Esophagus muscularis mucosa (tissue), 4 donors: Measurements from ENCODE around the gene KIRREL3. TPM values are rescaled to one million over a fixed set of nuclear protein-coding genes. Genes with fewer than 3 reads are reported as not detected.

ENCODE experiments used
- DNase-seq: peaks from one replicate; pipeline ENCODE4 v3.0.0-alpha.2; 2017; ENCODE audit errors: extremely low spot score
- H3K27ac ChIP-seq, 4 donors: fragments of 200-600 bp; sonication (generic); replicated peaks in 1 of 4; 1 replicate in 3 of 4; 2 replicates in 1 of 4; pipeline ENCODE4 v1.5.1; 2016 to 2019; ENCODE audit warnings: mild to moderate bottlenecking in 1 of 4
- H3K27me3 ChIP-seq, 4 donors: fragments of 200-600 bp; sonication (generic); one replicate each; pipeline versions ENCODE4 v1.5.1 to v1.6.0; 2016 to 2019
- H3K36me3 ChIP-seq, 4 donors: fragments of 200-600 bp; sonication (generic); one replicate each; pipeline ENCODE4 v1.5.1; 2016 to 2019
- H3K4me1 ChIP-seq, 4 donors: fragments of 200-600 bp; sonication (generic); one replicate each; pipeline ENCODE4 v1.5.1; 2016 to 2019
- H3K4me3 ChIP-seq, 4 donors: fragments of 200-600 bp; sonication (generic); 1 replicate in 2 of 4; 2 replicates in 2 of 4; pipeline ENCODE4 v1.5.1; 2016 to 2019; ENCODE audit warnings: mild to moderate bottlenecking in 4 of 4, moderate library complexity in 1 of 4
- H3K9me3 ChIP-seq, 4 donors: fragments of 200-600 bp; sonication (generic); 1 replicate in 3 of 4; 2 replicates in 1 of 4; pipeline ENCODE4 v1.5.1; 2016 to 2019
- EP300 ChIP-seq: sonication (generic); formaldehyde crosslinking; IDR thresholded peaks from one replicate; pipeline ENCODE4 v1.6.1; 2017; ENCODE audit warnings: antibody characterized with exemption
- POLR2A ChIP-seq: fragments of 450-650 bp; IDR thresholded peaks from one replicate; pipeline ENCODE4 v1.6.1; 2017; ENCODE audit warnings: antibody characterized with exemption, moderate library complexity, mild to moderate bottlenecking, low read depth
- POLR2AphosphoS5 ChIP-seq, 2 donors: sonication (generic); formaldehyde crosslinking; IDR thresholded peaks; one replicate each; pipeline ENCODE4 v1.6.1; 2017; ENCODE audit warnings: antibody characterized with exemption in 2 of 2
- whole genome bisulfite sequencing: methylation state at CpG from one replicate; pipeline ENCODE4 v1.1.5; 2018; 5-methylcytosine and 5-hydroxymethylcytosine counted together
- intact Hi-C: fragments of 100-400 bp; cut with DNase I; formaldehyde crosslinking; loops from one replicate; pipeline ENCODE4 v1.15.1; 2023
- total RNA-seq, 4 donors: library from RNA; depleted of rRNA; stranded (reverse); fragments of >200 nt; gene quantifications; one replicate each; pipeline versions ENCODE4 v1.1.0 to v1.2.1, GENCODE V29; 2016
- TF ChIP-seq, protein P1 (sequence below), 3 experiments: fragments of 200-600 bp in 2 of 3; fragments of 450-650 bp in 1 of 3; sonication (generic) in 2 of 3; IDR thresholded peaks; one replicate each; pipeline ENCODE4 v1.5.1; 2017 to 2019; ENCODE audit warnings: antibody characterized with exemption in 3 of 3, mild to moderate bottlenecking in 2 of 3, moderate library complexity in 1 of 3

The KIRREL3 gene
- total RNA-seq, 4 donors from 2014 or later, result 1.7 to 6.5 (median 3.1) TPM

DNA sequence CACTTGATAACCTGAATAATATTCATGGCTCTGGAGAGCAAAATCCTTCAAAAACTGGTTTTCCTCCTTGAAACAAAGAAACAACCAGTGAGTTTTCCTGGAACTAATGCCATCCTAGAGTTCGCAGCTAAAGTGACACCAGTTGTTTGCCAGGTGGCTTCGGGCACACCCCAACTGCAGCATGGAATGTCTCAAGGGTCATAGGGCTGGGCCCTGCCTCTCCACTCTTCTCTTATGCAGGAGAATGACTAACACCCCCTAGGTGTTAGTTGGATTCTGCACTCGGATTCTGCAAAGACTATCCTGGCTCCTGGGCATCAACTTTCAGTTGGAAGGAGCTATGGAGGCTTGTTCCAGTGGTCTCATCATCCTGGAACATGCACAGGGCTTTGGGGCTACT, 98.8 kb downstream of the KIRREL3 start:
- Histone ChIP-seq H3K36me3 (no peaks in the 10 kb centered on the region), H3K27me3 (peaks cover 0 to 9% (median 0%) of the 10 kb centered on the region in 4 donors), H3K4me1 (no peaks in the 10 kb centered on the region), H3K27ac (no peak overlapping the region), H3K9me3 (peaks cover 0 to 5% (median 0%) of the 10 kb centered on the region in 4 donors), H3K4me3 (no peak overlapping the region)
- intact Hi-C loops, result no loop called here
- DNase-seq, result no peak
- TF ChIP-seq EP300, result no peak
- TF ChIP-seq POLR2A, result no peak
- TF ChIP-seq, protein P1, sequence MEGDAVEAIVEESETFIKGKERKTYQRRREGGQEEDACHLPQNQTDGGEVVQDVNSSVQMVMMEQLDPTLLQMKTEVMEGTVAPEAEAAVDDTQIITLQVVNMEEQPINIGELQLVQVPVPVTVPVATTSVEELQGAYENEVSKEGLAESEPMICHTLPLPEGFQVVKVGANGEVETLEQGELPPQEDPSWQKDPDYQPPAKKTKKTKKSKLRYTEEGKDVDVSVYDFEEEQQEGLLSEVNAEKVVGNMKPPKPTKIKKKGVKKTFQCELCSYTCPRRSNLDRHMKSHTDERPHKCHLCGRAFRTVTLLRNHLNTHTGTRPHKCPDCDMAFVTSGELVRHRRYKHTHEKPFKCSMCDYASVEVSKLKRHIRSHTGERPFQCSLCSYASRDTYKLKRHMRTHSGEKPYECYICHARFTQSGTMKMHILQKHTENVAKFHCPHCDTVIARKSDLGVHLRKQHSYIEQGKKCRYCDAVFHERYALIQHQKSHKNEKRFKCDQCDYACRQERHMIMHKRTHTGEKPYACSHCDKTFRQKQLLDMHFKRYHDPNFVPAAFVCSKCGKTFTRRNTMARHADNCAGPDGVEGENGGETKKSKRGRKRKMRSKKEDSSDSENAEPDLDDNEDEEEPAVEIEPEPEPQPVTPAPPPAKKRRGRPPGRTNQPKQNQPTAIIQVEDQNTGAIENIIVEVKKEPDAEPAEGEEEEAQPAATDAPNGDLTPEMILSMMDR (IDR thresholded peaks at IDR 0.05), result no peak
- no peak for TF ChIP-seq POLR2AphosphoS5 (IDR thresholded peaks at IDR 0.05)
- WGBS, result 54% methylated on average over 3 of the region's 3 CpGs

DNA sequence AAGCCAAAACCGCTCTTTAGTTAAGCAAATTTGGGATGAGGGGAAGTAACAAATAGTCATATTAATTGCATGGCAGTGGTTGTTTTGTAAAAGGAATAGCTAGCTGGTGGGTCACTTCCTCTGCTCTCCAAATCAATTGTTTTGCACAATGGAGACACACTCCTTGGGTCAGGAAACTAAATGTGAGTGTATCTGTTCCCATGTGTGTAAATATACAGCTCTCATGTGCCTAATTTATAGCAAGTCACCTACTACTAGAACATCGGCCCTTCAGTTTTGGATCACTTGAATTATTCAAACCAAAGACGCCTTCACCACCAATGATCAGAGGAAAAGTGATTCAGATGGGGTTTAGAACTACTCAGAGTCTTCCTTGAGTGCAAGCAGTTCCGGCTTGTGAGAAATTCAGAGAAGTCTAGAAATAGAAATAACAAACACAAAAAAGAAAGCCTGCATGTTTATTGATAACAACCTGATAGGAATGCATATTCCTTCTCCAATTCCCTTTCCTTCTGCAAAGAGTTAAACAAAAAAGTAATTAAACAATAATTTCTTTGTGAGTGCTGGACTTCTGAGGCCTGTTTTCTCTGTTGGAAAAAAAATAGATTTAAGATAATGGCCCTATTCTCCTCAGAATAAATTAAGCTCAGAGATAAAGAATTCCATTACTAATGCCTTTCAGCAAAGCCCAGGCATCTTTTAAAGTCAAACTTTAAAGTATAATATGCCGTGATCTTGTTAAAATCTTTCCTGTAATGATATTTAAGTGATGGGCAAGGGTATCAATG, 100.4 kb downstream of the KIRREL3 start:
- 73% methylated on average over 5 of the region's 5 CpGs for WGBS
- intact Hi-C loops, result no loop called here
- TF ChIP-seq, protein P1 (IDR thresholded peaks at IDR 0.05), result no peak
- TF ChIP-seq EP300 (no peak), POLR2AphosphoS5 (IDR thresholded peaks at IDR 0.05) (no peak), POLR2A (no peak)
- Histone ChIP-seq H3K27ac (no peak overlapping the region), H3K36me3 (no peaks in the 10 kb centered on the region), H3K4me3 (no peak overlapping the region), H3K9me3 (peaks cover 0 to 9% (median 6%) of the 10 kb centered on the region in 4 donors), H3K27me3 (peaks cover 0 to 9% (median 0%) of the 10 kb centered on the region in 4 donors), H3K4me1 (no peaks in the 10 kb centered on the region)
- no peak for DNase-seq

DNA sequence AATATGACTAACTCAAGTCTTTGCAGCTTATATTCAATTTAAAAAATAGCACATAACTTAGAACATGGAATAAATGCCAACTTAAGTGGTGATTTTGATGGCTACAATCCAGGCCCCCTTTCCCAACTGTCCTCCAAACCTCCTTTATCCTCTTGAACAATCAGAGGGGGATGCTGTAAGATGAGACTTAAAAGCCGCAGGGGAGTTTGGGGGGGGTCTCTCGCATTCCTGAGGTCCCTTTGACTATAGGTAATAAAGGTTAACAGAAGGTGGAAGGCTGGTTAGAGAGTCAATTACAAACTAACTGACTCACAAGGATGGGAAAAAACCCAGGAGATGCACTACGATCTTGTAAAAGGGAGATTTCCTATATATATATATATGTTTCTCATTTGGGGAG, 101.8 kb downstream of the KIRREL3 start:
- intact Hi-C loops, result no loop called here
- TF ChIP-seq, protein P1 (IDR thresholded peaks at IDR 0.05), result no peak
- TF ChIP-seq POLR2AphosphoS5 (IDR thresholded peaks at IDR 0.05) (no peak), POLR2A (no peak), EP300 (no peak)
- Histone ChIP-seq H3K4me1 (no peaks in the 10 kb centered on the region), H3K27me3 (peaks cover 0 to 7% (median 0%) of the 10 kb centered on the region in 4 donors), H3K9me3 (peaks cover 0 to 9% (median 6%) of the 10 kb centered on the region in 4 donors), H3K4me3 (no peak overlapping the region), H3K36me3 (no peaks in the 10 kb centered on the region), H3K27ac (no peak overlapping the region)
- 68% methylated on average over 3 of the region's 3 CpGs for WGBS
- no peak for DNase-seq

DNA sequence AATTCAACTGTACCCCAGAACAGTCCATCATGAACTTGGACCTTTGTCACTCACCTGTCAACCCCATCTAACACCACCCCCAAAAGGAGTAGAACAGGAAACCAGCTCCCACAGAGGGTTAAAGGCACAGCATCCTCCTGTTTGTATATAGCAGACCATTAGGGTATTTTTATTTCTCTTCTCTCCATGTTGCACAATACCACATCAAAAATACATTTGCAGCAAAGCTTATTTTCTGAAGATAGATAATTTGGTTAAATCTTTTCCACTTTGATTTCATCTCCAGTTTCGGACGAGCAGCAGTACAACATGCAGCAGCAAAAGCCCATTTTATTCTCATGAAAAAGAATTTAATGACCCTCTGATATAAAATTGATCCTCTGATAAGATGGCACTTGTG, 103.1 kb downstream of the KIRREL3 start:
- intact Hi-C loops, result no loop called here
- DNase-seq, result no peak
- 89% methylated on average over 2 of the region's 2 CpGs for WGBS
- peaks cover 0 to 7% (median 0%) of the 10 kb centered on the region in 4 donors for H3K27me3 ChIP-seq
- no peak overlapping the region for H3K4me3 ChIP-seq
- no peak overlapping the region for H3K27ac ChIP-seq
- TF ChIP-seq POLR2AphosphoS5 (IDR thresholded peaks at IDR 0.05) (no peak), POLR2A (no peak), EP300 (no peak)
- TF ChIP-seq, protein P1 (IDR thresholded peaks at IDR 0.05), result no peak
- no peaks in the 10 kb centered on the region for H3K4me1 ChIP-seq
- H3K9me3 ChIP-seq, result peaks cover 0 to 9% (median 6%) of the 10 kb centered on the region in 4 donors
- no peaks in the 10 kb centered on the region for H3K36me3 ChIP-seq
